ENCODE measurements around the gene CCSER2.

DNA sequence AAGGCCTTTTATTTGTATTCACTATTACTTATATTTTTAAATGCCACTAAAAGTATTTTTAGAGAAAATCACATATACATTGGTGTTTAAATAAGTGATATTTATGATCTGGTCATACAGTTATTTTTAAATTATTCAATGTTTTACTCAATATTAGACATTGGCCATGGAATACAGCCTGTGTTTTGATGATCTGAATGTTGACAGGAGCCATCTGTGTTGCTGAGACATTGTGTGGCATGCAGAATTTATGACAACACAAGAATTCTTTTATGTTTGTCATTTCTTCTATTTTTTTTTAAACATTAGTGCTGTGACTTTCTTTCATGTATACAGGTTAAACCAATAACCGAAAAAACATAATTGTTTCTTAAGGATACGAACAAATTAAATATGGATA is 156.2 kb downstream of the CCSER2 start:
- TF ChIP-seq, protein P1, sequence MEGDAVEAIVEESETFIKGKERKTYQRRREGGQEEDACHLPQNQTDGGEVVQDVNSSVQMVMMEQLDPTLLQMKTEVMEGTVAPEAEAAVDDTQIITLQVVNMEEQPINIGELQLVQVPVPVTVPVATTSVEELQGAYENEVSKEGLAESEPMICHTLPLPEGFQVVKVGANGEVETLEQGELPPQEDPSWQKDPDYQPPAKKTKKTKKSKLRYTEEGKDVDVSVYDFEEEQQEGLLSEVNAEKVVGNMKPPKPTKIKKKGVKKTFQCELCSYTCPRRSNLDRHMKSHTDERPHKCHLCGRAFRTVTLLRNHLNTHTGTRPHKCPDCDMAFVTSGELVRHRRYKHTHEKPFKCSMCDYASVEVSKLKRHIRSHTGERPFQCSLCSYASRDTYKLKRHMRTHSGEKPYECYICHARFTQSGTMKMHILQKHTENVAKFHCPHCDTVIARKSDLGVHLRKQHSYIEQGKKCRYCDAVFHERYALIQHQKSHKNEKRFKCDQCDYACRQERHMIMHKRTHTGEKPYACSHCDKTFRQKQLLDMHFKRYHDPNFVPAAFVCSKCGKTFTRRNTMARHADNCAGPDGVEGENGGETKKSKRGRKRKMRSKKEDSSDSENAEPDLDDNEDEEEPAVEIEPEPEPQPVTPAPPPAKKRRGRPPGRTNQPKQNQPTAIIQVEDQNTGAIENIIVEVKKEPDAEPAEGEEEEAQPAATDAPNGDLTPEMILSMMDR (conservative IDR thresholded peaks at IDR 0.05; ENCODE audit: low read length): no peak
- no peak for TF ChIP-seq EZH2phosphoT487 (IDR thresholded peaks at IDR 0.05; ENCODE audit: borderline replicate concordance)

All from Loucy (cell line).